GM12874 (cell line): Measurements from ENCODE around the gene DNAAF5.

ENCODE experiments used
- TF ChIP-seq, protein P1 (sequence below): IDR thresholded peaks from 2 replicates; pipeline ENCODE4 v1.5.1; 2011; ENCODE audit warnings: low read depth, mild to moderate bottlenecking, control low read depth, low read length, moderate library complexity; ENCODE audit not compliant: insufficient read depth

The DNAAF5 gene

DNA sequence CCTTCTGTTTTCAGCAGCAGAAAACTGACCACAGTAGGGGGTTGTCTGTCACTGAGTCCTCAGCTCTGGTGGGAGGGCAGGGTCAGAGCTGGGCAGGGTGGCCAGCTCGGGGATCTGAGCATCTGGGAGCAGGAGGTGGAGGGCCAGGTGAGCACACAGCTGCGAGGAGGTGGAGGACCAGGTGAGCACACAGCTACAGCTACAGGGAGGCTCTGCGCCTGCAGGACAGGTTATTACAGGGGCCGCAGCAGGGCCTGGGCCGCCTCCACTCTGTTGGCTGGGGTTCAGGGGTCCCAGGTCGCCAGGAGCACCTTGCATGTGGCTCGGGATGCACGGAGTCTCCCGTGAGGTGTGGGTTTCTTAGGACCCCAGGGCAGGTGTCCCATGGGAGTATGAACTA is 53.0 kb downstream of the DNAAF5 start:
- TF ChIP-seq, protein P1, sequence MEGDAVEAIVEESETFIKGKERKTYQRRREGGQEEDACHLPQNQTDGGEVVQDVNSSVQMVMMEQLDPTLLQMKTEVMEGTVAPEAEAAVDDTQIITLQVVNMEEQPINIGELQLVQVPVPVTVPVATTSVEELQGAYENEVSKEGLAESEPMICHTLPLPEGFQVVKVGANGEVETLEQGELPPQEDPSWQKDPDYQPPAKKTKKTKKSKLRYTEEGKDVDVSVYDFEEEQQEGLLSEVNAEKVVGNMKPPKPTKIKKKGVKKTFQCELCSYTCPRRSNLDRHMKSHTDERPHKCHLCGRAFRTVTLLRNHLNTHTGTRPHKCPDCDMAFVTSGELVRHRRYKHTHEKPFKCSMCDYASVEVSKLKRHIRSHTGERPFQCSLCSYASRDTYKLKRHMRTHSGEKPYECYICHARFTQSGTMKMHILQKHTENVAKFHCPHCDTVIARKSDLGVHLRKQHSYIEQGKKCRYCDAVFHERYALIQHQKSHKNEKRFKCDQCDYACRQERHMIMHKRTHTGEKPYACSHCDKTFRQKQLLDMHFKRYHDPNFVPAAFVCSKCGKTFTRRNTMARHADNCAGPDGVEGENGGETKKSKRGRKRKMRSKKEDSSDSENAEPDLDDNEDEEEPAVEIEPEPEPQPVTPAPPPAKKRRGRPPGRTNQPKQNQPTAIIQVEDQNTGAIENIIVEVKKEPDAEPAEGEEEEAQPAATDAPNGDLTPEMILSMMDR, result no peak

DNA sequence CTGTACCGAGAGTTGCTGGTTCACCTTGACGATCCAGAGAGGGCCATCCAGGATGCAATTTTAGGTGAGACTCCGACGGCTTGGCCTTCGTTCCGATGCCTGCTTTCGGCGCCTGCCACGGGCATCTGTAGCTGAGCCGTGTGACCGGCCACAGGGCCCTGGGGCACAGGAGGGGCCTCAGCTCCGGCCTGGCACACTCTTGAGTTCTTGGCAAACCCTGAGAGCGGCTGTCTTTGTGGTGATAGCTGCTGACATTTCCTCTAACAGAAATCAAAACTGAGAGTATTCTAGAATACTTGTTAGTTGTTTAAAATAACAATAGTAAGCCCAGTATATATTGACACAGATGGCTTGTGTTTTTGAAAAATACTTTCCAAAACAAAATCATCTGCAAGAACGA is 53.6 kb downstream of the DNAAF5 start:
- TF ChIP-seq, protein P1, result no peak

DNA sequence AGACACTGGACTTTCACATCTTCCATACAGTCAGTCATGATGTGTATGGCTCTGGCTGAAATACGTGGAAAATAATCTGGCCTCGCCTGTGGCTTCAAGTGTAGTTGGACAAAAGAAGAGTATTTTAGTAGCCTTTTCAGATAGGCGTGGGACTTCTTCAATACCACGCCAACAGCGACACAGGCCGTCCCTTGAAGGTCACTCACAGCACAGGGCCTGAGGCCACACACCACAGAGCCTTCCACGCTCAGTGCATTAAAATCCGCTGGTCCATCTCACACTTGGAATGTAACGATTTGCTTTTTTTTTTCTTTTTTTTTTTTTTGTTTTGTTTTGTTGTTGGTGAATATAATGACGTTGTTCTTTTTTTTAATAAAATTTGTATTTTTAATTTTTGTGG is 54.0 kb downstream of the DNAAF5 start:
- TF ChIP-seq, protein P1, result no peak

DNA sequence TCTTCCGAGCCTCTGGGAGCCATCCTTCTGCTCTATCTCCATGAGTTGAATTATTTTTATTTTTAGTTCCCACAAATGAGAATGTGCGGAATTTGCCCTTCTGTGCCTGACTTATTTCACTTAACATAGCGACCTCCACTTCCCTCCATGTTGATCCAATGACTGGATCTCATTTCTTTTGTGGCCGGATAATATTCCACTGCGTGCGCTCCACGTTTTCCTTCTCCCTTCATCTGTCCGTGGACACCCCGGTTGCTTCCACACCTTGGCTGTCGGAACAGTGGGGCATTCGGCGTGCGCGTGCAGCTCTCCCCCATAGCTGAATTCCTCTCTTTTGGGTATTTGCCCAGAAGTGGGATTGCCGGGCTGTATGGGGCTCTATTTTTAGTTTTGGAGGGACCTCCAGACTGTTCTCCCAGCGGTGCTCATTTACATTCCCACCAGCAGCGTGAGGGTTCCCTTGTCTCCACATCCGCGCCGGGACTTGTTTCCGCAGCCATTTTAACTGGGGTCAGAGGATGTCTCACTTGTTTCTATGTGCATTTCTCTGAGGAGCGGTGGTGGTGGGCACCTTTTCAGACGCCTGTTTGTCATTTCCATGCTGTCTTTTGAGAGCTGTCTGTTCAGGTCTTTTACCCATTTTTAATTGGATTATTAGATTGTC is 54.8 kb downstream of the DNAAF5 start:
- TF ChIP-seq, protein P1, result no peak

DNA sequence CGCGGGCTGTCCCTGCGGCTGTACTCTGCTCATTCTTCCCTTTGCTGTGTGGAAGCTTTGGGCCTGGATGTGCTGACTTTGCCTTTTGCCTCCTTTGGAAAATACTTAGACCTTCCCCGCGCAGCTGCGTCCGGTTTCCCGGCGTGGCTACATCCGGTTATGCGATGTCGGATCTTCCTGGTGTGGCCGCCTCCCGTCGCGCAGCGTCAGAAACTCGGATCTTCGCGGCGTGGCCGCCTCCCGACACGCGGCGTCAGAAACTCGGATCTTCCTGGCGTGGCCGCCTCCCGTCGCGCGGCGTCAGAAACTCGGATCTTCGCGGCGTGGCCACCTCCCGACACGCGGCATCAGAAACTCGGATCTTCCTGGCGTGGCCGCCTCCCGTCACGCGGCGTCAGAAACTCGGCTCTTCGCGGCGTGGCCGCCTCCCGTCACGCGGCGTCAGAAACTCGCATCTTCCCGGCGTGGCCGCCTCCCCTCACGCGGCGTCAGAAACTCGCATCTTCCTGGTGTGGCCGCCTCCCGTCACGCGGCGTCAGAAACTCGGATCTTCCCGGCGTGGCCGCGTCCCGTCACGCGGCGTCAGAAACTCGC is 55.5 kb downstream of the DNAAF5 start:
- TF ChIP-seq, protein P1, result no peak

DNA sequence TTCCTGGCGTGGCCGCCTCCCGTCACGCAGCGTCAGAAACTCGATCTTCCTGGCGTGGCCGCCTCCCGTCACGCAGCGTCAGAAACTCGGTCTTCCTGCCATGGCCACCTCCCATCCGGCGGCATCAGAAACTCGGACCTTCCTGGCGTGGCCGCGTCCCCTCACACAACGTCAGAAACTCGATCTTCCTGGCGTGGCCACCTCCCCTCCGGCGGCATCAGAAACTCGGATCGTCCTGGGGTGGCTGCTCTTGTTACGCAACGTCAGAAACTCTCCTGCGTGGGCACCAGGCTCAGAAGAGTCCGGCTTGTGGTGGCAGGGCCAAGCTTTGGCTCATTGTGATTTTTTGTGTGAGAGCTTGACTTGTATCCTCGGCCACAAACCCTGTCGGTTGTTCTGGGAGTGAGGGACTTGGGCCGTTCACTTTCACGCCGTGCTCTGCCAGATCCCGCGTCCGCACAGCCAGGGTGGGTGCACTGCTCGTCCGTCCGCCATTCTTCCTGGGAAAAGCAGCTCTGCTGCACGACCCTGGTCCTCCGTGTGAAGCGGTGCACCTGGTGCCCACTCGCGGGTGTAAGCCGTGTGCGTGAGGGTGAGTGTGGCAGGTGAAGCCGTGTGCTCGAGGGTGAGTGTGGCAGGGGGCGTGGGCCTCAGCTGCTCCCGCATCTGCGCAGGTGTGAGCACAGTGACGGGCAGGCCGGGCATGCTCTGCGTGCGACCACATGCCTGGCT is 56.4 kb downstream of the DNAAF5 start:
- TF ChIP-seq, protein P1, result no peak
